GM18505 (cell line): ENCODE measurements around the gene ROBO3.

Experiments used
- ATAC-seq: cut with Tn5 transposase; IDR thresholded peaks from one replicate; pipeline ENCODE4 v1.9.1; 2021; ENCODE audit not compliant: unreplicated experiment
- POLR2A ChIP-seq: IDR thresholded peaks from 4 replicates; pipeline ENCODE4 v1.6.1; 2011; ENCODE audit warnings: borderline replicate concordance; ENCODE audit not compliant: insufficient read depth, insufficient read length; ENCODE audit errors: extremely low read depth

ROBO3 gene

DNA sequence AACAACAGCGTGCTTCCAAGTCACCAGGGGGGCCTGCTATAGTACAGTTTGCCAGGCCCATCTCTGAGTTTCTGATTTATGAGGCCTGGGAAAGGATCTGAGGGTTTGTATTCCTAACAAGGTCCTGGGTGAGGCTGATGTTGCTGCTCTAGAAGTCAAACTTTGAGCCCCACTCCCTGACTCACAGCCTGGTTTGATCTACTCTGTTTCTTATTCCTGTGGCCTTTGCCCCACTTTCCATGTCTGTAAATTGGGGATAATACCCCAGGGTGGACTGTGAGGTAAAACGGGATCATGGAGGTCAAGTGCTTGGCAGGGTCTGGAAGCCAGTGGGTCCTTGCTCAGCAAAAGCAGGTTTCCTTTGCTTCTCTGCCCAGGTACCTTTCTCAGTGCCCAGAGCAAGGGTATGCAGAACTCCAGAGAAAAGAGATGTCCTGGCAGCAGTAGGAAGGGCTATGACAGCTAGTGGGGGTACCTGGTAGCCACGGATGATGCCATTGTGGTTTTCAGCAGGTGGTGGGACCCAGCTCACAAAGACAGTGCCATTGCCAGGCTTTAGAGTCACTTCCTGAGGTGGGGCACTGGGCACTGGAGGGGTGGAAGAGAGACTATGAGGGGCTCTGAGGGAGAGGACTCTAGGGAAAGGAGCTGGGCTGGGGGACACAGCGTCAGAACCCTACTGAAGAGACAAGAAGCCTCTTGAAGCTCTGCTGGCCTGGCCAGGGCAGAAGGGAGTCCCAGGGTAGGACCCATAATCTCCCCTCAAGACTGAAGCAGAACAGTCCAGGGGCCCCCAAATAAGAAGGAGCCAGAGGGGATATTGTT, 29.6 kb downstream of the ROBO3 start:
- no peak for TF ChIP-seq POLR2A
- no peak for ATAC-seq

DNA sequence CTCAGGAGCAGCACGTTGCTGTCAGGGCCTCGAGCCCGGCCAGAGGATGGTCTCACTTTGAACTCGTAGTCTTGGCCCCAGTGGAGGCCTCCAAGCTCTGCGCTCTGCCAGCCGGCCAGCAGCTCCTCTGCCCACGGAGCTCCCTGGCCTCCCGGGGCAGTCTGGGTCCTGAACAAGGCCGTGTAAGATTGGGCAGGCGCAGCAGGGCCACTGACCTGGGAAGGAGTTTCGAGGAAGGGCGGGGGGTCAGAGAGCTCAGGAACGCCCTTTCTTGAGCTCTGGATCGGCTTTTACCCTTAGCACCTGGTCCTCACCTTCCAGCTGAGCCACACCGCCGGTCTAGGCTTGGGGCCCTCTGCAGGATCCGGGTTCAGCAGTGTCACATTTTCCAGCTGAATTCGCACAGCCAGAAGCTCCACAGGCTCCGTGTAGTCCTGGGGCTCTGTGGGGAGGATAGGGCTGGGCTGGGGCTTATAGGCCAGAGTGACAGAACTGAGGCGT, 30.3 kb downstream of the ROBO3 start:
- no peak for ATAC-seq
- TF ChIP-seq POLR2A: no peak

DNA sequence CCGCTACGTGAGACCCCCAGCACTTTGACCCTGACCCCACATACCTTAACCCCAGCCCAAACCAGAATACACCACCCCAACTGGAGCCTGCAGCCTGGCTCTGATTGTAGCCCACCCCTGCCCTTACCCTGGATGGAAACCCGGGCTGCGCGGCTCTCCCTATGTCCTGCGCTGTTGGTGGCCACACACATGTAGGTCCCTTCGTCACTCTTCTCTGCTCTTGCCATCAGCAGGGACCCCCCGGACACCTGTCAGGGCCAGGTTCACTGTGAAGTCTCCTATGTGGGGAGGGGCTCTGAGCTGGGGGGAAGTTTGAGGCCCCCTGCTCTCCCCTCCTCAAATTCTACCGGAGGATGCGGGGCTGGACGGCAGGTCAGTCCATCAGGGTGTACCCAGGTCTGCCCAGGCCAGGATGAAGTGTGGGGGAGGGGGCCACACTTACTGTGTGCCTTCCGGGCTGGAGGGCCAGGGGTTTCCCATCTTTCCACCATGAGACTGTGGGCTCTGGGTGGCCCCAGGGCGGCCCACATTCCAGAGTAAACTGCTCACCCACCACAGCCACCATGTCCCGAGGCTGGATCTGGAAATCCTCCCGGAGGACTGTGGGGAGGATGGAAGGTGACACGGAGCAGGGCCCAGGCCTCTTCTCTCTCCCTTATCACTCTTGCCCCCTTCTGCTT, 31.0 kb downstream of the ROBO3 start:
- TF ChIP-seq POLR2A: no peak
- no peak for ATAC-seq

DNA sequence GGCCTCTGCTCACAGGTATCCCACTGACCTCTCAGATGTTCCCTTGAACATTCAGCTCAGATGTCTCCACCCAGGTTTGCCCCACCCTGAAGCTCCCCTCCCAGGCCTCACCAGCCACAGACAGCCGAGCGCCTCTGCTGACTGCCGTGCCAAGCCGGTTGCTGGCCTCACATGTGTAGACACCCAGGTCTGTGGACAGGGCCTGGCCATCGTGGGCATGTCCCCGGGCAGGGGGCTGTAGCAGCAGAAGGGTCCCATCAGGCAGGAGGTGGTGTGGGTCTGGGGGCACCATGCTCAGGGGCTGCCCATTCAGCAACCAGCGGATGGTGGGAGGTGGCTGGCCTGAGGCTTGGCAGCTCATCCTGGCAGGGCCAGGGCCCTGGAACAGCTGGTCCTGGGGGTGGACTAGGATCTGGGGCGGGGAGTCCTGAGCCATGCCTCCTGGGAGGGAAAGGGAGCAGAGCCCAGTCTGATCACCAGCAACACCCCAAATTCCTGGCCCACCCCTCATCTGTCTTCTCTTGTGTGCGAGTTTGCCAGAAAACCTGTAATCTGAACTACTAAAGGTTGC, 31.7 kb downstream of the ROBO3 start:
- no peak for ATAC-seq
- TF ChIP-seq POLR2A: no peak

DNA sequence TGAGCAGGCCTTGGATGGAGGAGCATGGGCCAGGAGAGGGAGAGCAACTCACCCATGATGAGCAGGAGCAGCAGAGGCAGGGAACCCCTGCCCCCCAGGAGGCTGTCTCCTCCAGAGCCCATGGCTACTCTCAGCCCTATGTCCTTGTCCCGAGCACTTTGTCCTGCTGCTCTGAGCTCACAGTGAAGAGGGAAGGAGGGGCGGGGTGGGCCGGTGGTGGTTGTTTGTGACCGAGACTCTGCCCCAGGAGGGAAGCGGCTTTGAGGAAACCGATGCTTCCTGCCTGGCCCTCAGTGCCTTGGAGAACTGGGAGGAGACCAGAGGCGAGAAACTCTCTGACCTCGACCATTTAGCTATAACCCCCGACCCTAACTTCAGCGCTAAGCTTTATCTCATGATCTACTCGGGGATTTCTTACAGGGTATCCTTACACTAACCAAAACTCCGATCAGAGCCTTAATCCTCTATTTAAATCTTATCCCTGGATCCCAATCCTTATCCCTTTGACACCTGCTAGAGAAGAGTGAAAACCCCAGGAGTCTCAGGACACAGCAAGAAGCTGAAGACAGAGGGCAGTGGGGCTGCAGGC, 32.5 kb downstream of the ROBO3 start, which contains the start of gene ROBO4:
Gene ROBO4, minus strand, starts transcription at position 192 of the 589 bp plus-strand sequence. Its CDS starts 70 bp downstream, at position 122.
- no peak for ATAC-seq
- TF ChIP-seq POLR2A: no peak

DNA sequence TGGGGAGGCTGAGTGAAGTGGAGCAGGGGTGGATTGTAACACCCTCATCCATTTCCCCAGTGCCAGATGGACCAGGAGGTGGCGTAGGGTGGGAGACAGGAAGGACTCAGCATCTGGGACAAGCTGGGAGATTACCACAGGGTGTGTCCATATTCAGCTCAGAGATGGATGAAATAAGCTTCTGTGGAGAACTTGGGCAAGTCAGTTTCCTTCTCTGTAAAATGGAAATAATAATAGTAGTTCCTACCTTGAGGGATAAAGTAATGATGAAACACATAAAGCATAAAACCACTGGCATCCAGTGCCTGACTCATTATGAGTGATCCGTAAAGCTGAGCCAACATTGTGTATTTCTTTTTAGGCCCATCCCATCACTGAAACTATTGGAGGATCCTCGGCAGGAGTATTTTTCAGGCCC, 33.0 kb downstream of the ROBO3 start:
- TF ChIP-seq POLR2A: no peak
- ATAC-seq: no peak

DNA sequence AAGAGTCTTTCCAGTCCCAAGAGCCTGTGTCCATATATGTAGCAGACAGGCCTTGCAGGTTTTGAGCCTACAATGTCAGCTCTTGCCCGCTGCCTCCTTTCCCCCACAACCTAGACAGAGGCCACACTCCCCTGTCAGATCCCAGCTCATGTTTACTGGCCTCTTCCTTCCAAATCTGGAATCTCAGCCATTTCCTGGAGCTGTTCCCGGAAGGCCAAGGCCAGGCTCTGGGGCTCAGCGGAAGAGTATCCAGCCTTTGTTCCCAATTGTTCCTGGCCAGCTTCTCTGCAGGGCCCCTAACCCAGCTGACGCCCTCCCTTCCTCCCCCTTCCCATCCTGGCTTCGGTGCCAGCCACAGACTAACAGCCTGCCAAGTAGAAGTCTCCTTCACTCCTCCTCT, 33.5 kb downstream of the ROBO3 start:
- ATAC-seq: no peak
- no peak for TF ChIP-seq POLR2A

DNA sequence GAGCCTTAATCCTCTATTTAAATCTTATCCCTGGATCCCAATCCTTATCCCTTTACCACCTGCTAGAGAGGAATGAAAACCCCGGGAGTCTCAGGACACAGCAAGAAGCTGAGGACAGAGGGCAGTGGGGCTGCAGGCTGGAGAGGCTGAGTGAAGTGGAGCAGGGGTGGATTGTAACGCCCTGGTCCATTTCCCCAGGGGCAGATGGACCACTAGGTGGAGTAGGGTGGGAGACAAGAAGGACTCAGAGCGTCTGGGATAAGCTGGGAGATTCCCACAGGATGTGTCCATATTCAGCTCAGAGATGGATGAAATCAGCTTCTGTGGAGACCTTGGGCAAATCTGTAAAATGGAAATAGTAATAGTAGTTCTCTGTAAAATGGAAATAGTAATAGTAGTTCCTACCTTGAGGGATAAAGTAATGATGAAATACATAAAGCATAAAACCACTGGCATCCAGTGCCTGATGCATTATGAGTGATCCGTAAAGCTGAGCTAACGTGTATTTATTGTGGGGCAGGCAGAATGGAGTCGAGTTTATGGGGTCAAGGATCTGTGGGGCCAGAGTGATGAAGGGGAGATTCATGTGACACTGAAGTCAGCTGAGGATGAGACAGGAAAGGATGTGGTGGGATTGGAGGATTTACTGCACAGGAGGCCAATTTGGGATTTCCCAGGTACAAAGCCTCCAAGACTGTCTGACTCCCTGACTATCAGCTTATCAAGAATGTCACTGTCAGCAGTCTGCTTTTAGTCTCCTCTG, 34.3 kb downstream of the ROBO3 start:
- ATAC-seq: no peak
- no peak for TF ChIP-seq POLR2A

DNA sequence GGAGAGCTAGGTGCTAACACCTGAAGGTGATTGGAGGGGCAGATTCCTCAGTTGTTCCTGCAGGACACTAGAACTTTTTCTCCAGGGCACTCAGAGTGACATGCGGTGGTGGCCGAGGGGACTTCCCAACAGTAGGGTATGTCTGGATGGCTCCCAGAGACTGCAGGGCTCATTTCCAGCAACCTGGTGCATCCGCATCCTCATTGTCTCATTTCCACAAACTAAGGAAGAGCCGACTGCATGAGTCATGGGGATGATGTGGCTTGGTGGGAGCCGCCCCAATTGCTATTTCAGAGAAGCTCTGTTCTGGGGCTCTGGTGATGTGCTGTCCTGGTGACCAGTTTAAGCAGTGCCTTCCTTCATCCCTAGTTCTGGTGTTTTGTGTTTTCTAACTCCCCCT, 35.2 kb downstream of the ROBO3 start:
- TF ChIP-seq POLR2A: no peak
- no peak for ATAC-seq

DNA sequence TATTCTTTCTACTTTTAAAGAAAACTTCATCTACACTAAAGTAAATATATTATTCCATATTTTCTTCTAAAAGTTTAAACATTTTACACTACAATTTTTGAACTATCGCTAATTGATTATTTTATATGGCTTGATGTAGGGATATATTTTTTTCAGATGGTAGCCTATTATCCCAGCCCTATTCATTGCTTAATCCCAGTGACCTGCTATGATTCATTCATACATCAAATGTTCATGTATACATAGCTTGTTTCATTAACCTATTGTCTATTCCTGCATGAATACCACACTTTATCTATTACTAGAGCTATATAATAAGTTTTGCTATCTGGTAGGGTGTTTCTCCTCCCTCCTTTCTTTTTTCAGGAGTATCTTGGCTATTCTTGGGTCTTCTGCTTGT, 37.4 kb downstream of the ROBO3 start:
- ATAC-seq: no peak

DNA sequence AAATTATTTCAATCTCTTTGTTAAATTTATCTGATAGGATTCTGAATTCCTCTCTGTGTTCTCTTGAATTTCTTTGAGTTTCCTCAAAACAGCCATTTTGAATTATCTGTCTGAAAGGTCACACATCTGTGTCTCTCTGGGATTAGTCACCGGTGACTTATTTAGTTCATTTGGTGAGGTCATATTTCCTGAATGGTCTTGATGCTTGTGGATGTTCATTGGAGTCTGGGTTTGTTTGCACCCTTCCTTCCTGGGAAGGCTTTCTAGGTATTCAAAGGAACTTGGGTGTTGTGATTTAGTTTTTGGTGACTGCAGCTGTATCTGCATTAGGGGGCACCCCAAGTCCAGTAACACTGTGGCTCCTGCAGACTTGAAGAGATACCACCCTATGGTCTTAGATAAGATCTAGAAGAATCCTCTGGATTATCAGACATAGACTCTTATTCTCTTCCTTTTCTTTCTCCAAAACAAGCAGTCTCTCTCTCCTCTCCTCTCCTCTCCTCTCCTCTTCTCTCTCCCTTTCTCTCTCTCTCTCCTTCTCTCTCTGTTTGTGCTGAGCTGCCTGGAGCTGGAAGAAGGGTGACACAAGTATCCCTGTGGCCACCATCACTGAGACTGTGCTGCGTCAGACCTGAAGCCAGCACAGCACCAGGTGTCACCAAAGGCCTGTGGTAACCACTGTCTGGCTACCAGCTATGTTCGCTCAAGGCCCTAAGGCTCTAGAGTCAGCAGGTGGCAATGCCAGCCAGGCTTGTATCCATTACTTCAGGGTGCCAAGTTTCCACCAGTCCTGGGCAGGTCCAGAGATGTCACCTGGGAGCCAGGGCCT, 50.5 kb downstream of the ROBO3 start:
- TF ChIP-seq POLR2A: no peak
- no peak for ATAC-seq

More for the DNA sequence above, 37.4 kb downstream of the ROBO3 start:
- no peak for TF ChIP-seq POLR2A

DNA sequence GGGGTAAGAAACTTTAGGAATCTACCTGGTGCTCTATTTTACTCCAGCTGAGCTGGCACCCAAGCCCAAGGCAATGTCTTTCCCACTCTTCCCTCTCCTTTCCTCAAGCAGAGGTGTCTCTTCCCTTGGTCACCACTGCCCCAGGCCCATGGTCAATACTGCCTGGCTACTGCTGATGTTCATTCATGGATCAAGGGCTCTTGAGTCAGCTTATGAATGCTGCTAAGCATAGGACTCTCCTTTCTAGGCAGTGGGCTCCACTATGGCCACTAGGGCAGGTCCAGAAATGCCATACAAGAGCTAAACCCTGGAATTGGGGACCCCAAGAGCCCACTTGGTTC, 51.1 kb downstream of the ROBO3 start:
- no peak for TF ChIP-seq POLR2A
- ATAC-seq: no peak

DNA sequence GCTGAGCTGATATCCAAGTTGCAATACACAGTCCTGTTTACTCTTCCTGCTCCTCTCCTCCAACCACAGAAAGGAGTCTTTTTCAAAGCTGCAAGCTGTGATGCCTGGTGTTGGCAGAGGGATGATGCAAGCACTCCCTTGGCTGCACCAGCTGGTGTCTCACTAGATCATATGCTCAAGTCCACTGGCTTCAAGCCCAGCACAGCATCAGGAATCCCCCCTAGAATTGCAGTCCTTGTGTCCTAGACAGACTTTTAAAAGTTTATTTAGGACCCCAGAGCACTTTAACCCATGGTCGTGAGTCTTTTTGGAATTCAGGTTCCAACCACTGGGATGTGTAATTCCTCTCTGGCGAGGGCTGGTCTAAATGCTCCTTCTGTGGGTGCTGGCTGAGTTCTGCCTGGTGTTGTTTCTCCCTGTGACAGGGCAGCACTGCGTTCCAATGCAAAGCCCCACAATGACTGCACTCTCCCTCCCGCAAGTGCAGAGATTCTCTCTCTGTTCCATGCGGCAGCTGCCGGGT, 51.9 kb downstream of the ROBO3 start:
- TF ChIP-seq POLR2A: no peak
- no peak for ATAC-seq

DNA sequence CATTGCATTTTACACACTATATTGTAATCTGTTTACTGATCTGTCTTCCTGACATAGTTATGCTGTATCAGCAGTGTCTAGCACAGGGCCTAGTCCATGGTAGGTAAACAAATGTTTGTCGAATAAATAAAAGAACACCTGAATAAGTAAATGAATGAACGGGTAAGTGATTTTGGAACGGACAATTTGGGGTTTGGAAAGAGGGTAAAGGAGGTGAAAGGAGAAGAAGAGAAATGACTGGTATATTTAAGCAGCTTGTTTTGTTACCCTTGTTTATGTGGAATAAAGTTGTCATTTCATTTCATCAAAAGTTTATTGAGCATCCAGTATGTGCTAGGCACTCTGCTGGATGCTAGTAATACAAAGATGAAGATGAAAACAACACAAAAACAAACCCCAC, 53.7 kb downstream of the ROBO3 start, which contains the start of gene HEPN1:
Gene HEPN1, plus strand, starts transcription at position 301 of the 400 bp plus-strand sequence.
- no peak for ATAC-seq
- no peak for TF ChIP-seq POLR2A
